Measurements from ENCODE around the gene KIF3B.
"Not testable (repeated sequence)": the region's sequence is repeated elsewhere in the genome, so short reads cannot be mapped to it uniquely, and the experiment has no call there.

KIF3B gene

DNA sequence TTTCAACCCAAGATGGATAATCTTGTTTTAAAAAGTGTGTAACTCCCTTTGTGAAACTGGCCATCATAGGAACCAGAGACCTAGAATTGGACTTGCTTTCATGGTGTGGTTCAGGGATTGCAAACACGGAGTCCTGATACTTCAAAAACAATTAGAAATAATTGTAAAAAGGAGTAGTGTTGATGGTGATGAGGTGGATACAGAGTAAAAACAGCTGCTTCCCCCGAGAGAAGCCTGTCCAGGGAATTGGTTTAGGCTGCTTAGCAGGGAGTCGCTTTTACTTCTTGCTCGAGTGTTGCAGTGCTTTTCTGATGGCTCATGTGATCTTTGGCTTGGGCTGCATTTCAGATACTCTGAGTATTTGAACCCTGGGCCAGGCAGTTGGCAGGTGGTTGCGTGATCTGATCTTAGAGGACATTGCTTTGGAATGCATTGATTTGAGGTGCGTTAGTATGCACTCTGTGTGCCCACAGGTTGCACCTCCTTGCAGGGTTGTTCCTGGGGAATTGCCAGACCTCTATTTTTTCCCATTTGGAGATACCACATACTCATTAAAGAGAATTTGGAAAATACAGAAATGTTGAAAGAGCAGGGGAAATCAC is 19.5 kb downstream of the KIF3B start:
- no peak for DNase-seq

DNA sequence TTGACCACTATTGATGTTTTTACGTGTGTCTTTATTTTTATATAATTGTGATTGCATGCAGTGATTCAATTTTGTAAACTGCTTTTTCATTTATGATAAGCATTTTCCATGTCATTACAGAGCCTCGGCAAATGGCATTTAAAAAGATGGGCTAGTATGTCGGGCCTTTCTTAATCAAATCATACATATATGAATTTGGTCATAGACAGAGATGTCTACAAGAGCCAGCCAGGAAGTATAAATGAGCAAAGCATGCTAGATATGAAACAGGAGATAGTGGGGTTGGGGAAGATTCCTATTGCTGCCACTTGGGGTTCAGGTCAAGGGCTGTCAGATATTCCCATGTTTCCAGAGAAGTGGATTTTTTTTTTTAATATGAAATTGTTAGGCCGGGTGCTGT is 20.0 kb downstream of the KIF3B start:
- no peak for DNase-seq

- no peak for DNase-seq
Observed at GRCh38 chr20:32300647-32301046, 23.2 kb downstream of the KIF3B start.

DNA sequence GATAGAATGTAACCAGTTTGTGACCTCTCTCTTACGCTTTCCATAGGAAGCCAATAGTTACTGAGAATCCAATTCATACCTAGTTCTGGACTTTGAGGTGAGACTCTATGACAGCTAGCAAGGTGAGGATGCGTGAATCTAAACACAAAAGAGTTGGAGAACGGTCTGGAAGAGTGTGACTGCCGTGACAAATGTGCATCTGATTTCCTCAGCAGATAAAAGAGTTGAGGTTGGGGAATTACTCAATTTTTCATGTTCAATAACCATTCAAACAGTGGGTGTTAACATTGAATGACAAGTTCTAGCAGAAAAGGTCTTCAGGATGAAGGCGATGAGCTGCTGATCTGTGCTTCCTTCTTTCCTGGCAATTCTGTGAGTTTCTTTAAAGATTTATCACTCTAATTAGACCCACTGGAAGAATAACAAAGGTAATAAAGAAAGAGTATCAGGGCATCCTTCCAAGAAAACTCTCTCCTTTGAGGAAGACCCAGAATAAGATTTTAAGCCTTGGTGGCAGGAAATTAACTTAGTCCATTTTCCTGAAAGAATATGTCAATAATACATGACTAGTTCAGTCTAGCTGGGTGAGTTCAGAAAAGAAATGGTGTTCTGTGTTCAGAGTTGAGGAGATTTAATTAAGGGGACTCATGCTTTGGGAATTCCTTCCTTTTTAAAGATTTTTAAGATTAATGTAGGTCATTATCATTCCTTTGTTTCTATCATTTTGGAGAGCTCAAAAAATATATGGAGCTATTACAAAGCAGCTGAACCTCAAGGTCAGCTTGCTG is 24.5 kb downstream of the KIF3B start:
- DNase-seq = no peak

DNA sequence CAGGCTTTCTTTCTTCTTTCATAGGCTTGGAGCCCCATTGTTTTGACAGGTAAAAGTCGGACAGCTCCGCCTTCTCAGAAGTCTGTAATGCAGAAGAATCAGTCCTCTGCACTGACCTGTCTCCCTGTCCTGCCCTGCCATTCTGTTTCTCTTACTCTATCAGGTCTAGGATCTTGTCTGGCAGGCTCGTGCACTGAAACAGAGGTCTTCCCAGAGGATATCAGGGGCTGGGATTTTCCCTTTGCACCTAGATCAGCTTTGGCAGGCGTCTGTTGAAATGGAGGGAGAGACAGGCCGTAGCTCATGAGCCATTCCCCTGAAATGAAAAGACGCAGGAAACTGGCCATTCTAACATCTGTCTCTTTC is 25.0 kb downstream of the KIF3B start:
- DNase-seq = no peak

- no peak for DNase-seq
Observed at GRCh38 chr20:32304131-32304746, 26.8 kb downstream of the KIF3B start.

GRCh38 chr20:32312718-32313424 is 35.4 kb downstream of the KIF3B start:
- DNase-seq = no peak

DNA sequence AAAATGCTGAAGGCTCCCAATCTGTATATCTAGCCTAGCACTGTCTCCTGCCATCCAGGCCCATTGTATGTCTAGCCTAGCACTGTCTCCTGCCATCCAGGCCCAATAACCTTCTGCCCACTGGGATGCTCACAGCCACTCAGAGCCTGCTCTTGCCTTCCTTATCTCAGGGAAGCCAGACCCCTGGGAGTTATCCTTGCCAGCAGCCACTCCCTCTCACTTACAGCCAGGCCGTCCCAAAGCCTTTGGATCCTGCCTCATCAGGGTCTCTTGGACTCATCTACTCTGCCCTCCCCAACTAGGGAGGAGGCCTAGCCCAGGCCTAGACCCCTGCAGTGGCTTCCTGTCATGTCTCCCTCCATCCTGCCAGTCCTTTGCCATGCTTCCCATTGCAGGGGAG is 37.3 kb downstream of the KIF3B start:
- DNase-seq = no peak

GRCh38 chr20:32315399-32315798 is 37.9 kb downstream of the KIF3B start:
- no peak for DNase-seq

DNA sequence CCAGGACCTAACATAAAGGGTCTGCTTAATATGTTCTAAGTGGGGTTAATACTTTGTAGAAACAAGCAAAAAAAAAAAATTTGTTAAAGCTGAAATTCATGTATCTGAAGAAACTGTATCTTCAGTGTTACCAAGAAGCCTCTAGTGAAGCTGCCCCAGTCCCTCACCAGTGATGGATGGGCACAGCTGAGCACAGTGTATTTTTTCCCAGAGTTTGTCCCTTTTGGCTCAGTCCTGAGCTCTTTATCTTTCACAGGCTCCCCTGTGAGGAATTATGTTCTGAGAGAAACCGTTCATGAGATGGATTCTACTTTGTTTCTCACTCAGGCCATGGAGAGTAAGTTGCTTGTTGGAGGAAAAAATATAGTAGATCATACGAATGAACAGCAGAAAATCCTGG is 38.4 kb downstream of the KIF3B start:
- DNase-seq = no peak

GRCh38 chr20:32316667-32317066 is 39.2 kb downstream of the KIF3B start:
- no peak for DNase-seq

GRCh38 chr20:32319100-32319499 is 41.6 kb downstream of the KIF3B start:
- DNase-seq = no peak

DNA sequence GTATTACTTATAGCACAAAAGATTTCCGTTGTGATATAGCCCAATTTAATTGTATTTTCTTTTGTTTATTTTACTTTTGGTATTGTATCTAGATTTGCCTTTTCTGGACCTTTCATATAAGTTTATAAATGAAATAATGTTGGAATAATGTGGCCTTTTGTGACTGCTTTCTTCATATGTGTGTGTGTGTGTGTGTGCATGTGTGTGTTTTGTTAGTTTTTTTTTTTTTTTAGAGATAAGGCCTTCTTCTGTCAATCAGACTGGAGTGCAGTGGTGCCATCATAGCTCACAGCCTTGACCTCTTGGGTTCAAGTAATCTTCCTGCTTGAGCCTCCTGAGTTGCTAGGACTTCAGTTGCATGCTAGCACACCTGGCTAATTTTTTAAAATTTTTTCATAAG is 42.9 kb downstream of the KIF3B start:
- DNase-seq = no peak

GRCh38 chr20:32321390-32321789 is 43.9 kb downstream of the KIF3B start:
- DNase-seq = no peak

- not testable (repeated sequence) for DNase-seq
Observed at GRCh38 chr20:32322260-32322659, 44.8 kb downstream of the KIF3B start.

DNA sequence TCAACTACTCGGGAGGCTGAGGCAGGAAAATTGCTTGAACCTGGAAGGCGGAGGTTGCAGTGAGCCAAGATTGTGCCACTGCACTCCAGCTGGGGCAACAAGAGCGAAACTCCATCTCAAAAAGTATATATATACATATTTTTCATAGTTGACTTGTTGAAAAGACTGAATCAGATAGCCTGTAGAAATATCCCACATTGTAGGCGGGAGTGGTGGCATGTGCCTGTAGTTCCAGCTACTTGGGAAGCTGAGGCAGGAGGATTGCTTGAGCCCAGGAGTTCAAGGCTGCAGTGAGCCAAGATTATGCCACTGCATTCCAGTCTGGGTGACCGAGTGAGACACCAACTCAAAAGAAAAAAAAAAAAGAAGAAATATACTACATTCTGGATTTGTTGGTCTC is 46.3 kb downstream of the KIF3B start:
- DNase-seq = not testable (repeated sequence)

- DNase-seq = no peak
Observed at GRCh38 chr20:32325706-32326503, 48.5 kb downstream of the KIF3B start.

DNA sequence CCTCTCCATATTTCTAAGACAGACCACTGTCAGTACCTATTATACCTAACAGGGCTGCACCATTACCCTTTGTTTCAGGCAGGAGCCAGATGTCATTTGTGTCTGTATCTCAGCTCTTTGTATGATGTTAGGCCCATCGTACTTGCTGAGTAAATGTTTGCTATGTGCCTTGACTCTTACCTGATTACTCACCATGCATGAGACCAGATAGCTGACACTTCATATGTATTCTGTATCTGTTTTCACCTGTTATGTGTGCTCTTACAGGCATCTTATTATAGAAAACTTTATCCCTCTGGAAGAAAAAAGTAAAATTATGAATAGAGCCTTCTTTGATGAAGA is 49.0 kb downstream of the KIF3B start:
- no peak for DNase-seq

GRCh38 chr20:32327087-32327681 is 49.7 kb downstream of the KIF3B start:
- DNase-seq = no peak

- DNase-seq = no peak
Observed at GRCh38 chr20:32329817-32330554, 52.5 kb downstream of the KIF3B start.

DNA sequence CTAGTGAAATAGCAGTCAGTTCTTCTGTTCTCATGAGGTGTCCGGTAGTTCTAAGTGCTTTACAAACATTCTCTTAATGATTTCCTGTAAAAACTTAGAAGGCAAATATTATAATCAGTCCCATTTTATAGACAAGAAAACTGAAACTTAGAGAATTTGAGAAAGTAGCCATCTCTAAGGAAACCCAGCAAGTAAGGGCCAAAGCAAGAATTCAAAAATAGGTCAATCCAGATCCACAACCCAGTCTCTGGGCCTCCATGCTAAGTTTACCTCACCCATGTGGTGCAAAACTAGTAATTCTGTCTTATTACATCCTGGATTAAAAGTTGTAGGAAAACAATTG is 53.1 kb downstream of the KIF3B start:
- no peak for DNase-seq

GRCh38 chr20:32332614-32333013 is 55.2 kb downstream of the KIF3B start:
- DNase-seq = no peak
